Esophagus squamous epithelium (tissue), 5 donors: ENCODE data around the gene TUBA4B. TPM values are rescaled to one million over a fixed set of nuclear protein-coding genes. Genes with fewer than 3 reads are reported as not detected.

Experiments
- DNase-seq: peaks from one replicate; lab custom pipeline; 2025; lab: John Stamatoyannopoulos, UW
- H3K27ac ChIP-seq, 4 donors: fragments of 200-600 bp; sonication (generic); one replicate each; pipeline ENCODE4 v1.5.1; 2016 to 2019; ENCODE audit warnings: mild to moderate bottlenecking in 1 of 4
- H3K27me3 ChIP-seq, 4 donors: fragments of 200-600 bp; sonication (generic); 1 replicate in 3 of 4; 2 replicates in 1 of 4; pipeline versions ENCODE4 v1.5.1 to v1.6.0; 2017 to 2021; ENCODE audit warnings: antibody characterized with exemption in 1 of 4
- H3K36me3 ChIP-seq, 3 donors: fragments of 200-600 bp; sonication (generic); one replicate each; pipeline ENCODE4 v1.5.1; 2016 to 2019
- H3K4me1 ChIP-seq, 3 donors: fragments of 200-600 bp; sonication (generic); one replicate each; pipeline ENCODE4 v1.5.1; 2017 to 2019
- H3K4me3 ChIP-seq, 4 donors: fragments of 200-600 bp; sonication (generic); 1 replicate in 3 of 4; 2 replicates in 1 of 4; pipeline ENCODE4 v1.5.1; 2016 to 2019; ENCODE audit warnings: mild to moderate bottlenecking in 2 of 4, moderate library complexity in 1 of 4
- H3K9me3 ChIP-seq, 3 donors: fragments of 200-600 bp; sonication (generic); one replicate each; pipeline ENCODE4 v1.5.1; 2016 to 2019
- POLR2A ChIP-seq, 4 donors: fragments of 450-650 bp; IDR thresholded peaks; one replicate each; pipeline ENCODE4 v1.6.1; 2017; ENCODE audit warnings: antibody characterized with exemption in 4 of 4, mild to moderate bottlenecking in 4 of 4, moderate library complexity in 3 of 4
- WGBS, 2 donors: methylation state at CpG; one replicate each; pipeline ENCODE4 v1.1.5; 2018; 5-methylcytosine and 5-hydroxymethylcytosine counted together
- intact Hi-C: fragments of 100-400 bp; cut with DNase I; formaldehyde crosslinking; loops from one replicate; pipeline ENCODE4 v1.15.0; 2022
- total RNA-seq, 4 donors: library from RNA; depleted of rRNA; stranded (reverse); fragments of >200 nt; gene quantifications; one replicate each; pipeline ENCODE4 v1.1.0, GENCODE V29; 2016
- TF ChIP-seq, protein P1 (sequence below), 6 experiments: fragments of 450-650 bp in 4 of 6; fragments of 200-600 bp in 2 of 6; sonication (generic) in 2 of 6; IDR thresholded peaks; one replicate each; pipeline ENCODE4 v1.5.1; 2016 to 2019; ENCODE audit warnings: antibody characterized with exemption in 6 of 6, mild to moderate bottlenecking in 4 of 6, moderate library complexity in 4 of 6
- donor health status: DM: yes; HTN: yes; CAD: no.

Gene TUBA4B
- total RNA-seq, 4 donors from 2014 or later, result not detected

- Histone ChIP-seq H3K4me1 (peaks cover 13 to 52% (median 27%) of the 10 kb centered on the region in 3 donors), H3K36me3 (no peaks in the 10 kb centered on the region), H3K27ac (peak overlapping the region; percentile 85 to 91 (median 90)), H3K4me3 (no peak overlapping the region), H3K9me3 (no peaks in the 10 kb centered on the region), H3K27me3 (no peaks in the 10 kb centered on the region)
- 15 to 44% methylated on average over 3 to 6 of the region's 6 CpGs for WGBS, 2 donors
- DNase-seq, result no peak
- intact Hi-C loops, result no loop called here
- TF ChIP-seq POLR2A (IDR thresholded peaks at IDR 0.05), result no peak
- TF ChIP-seq, protein P1, sequence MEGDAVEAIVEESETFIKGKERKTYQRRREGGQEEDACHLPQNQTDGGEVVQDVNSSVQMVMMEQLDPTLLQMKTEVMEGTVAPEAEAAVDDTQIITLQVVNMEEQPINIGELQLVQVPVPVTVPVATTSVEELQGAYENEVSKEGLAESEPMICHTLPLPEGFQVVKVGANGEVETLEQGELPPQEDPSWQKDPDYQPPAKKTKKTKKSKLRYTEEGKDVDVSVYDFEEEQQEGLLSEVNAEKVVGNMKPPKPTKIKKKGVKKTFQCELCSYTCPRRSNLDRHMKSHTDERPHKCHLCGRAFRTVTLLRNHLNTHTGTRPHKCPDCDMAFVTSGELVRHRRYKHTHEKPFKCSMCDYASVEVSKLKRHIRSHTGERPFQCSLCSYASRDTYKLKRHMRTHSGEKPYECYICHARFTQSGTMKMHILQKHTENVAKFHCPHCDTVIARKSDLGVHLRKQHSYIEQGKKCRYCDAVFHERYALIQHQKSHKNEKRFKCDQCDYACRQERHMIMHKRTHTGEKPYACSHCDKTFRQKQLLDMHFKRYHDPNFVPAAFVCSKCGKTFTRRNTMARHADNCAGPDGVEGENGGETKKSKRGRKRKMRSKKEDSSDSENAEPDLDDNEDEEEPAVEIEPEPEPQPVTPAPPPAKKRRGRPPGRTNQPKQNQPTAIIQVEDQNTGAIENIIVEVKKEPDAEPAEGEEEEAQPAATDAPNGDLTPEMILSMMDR (IDR thresholded peaks at IDR 0.05), result no peak
These were observed 21.4 kb downstream of the TUBA4B start for GRCh38 chr2:219274361-219274921.

DNA sequence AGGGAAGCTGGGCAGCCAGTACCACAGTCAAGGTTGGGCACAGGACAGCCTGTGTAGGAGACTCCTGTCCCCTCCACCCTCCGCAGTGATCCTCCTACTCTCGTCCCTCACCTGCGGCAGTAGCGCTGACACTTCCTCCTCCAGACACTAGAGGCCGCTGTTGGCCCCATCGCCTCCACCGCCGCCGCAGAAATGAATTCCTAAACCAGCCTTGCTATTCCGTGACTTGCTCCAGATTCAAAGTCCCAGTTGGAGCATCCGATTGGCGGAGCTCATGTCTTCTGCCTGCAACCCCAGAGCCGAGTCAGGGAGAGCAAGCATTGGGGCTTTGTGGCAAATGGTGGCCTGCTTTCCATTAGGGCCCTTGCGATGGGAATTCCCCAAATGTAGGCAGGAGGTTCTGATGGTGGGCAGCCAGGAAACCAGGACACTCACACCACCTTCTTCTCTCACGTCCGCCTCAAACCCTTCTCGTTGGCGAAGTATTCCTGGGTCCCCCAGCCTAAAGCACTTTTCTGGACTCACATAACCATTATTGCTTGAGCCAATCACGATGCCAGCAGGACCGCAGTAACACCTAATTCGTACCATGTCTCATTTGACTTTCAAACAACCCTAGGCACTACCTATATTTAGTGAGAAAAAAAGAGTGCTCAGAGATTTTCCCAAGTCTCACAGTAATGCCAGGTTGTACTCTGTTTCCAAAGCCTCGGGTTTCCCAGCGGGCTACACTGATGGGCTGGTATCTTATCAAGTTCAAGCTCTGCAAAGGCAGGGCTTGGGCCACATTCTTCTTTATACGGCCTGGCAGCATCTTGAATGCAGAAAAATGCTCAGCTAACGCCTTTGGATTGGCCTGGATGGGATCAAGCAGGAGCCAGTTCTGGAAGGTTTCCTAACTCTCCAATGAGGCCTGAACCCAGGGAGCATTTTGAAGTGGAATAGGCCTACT is 24.9 kb downstream of the TUBA4B start:
- peaks cover 0 to 28% (median 0%) of the 10 kb centered on the region in 3 donors for H3K36me3 ChIP-seq
- peaks cover 24 to 69% (median 35%) of the 10 kb centered on the region in 3 donors for H3K4me1 ChIP-seq
- H3K4me3 ChIP-seq, result peak overlapping the region in 2 of 4 donors; percentile 6 to 95
- peak overlapping the region; percentile 95 to 99 (median 97) for H3K27ac ChIP-seq
- no peak for DNase-seq
- H3K27me3 ChIP-seq, result no peaks in the 10 kb centered on the region
- TF ChIP-seq, protein P1 (IDR thresholded peaks at IDR 0.05), result peak; percentile 93 to 99 (median 97)
- TF ChIP-seq POLR2A (IDR thresholded peaks at IDR 0.05), result no peak
- 21 to 37% methylated on average over 19 to 23 of the region's 25 CpGs for WGBS, 2 donors
- no peaks in the 10 kb centered on the region for H3K9me3 ChIP-seq
- intact Hi-C loops, result no loop called here

DNA sequence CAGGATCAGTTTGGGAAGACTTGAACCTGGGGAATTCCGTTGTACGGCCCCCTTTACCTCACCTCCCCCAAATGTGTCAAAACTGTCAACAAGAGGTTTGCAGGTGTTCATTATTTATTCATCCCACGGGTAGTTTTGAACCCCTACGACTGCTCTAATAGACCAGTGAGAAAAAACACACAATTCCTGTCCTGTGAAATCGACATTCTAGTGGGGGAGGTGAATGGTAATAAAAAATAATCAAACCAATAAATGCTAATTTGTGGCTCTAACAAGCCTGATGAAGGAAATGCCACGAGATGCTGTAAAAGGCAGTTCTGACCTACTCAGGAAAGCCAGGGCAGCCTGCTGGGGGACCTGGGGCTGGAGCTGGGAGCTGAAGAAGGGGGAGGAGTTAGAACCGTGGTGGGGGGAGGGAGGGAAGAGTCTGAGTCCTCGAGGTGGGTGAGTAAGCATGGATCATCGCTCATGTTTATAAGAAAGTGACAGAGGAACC is 25.7 kb downstream of the TUBA4B start:
- H3K27me3 ChIP-seq, result no peaks in the 10 kb centered on the region
- TF ChIP-seq, protein P1 (IDR thresholded peaks at IDR 0.05), result peak in 1 of 6 experiments; percentile 4
- TF ChIP-seq POLR2A (IDR thresholded peaks at IDR 0.05), result no peak
- H3K4me3 ChIP-seq, result peak overlapping the region; percentile 62 to 95 (median 78)
- peak overlapping the region; percentile 95 to 99 (median 97) for H3K27ac ChIP-seq
- no peaks in the 10 kb centered on the region for H3K9me3 ChIP-seq
- peaks cover 0 to 35% (median under 1%) of the 10 kb centered on the region in 3 donors for H3K36me3 ChIP-seq
- DNase-seq, result no peak
- H3K4me1 ChIP-seq, result peaks cover 24 to 69% (median 35%) of the 10 kb centered on the region in 3 donors
- intact Hi-C loops, result no loop called here
- WGBS, 2 donors, result 5 to 15% methylated on average over 9 of the region's 9 CpGs

DNA sequence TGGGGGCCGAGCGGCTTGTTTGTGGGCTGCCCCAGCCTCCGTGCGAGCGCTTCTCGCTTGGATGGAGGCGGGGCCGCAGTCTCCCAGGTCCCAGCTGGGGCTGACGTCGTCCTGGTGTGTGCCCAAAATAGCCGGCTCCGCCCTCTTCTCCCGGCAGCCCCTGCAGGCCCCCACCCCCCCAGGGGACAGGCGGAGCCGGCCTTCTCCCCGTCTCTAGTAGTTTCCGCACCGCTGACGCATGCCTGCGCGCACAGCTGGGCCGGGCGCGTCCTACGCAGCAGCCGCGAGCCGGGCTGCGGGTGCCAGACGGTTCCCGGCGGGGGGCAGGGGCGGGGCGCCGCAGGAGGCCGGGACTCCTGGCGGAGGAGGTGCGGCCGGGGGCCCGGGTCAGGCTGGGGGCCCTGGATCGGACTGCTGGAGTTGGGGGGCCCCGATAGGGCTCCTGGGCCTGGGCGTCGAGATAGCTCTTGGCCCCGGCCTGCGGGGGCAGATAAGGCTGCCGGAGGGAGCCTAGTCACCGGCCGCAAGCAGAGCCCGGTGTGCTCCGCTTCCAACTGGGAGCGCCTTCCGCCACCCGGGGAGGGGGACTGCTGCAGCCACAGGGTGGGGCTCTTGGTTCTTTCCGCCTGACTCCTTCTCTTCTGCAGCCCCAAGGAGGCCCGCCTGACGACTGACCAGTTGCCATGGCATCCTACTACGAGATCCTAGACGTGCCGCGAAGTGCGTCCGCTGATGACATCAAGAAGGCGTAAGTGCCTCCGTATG is 26.3 kb downstream of the TUBA4B start, which contains the start of gene DNAJB2:
Gene DNAJB2 (plus strand): TSS at position 216 of the 765 bp plus-strand sequence. CDS start 468 bp downstream, at position 684.
- Histone ChIP-seq H3K36me3 (peaks cover 0 to 41% (median 6%) of the 10 kb centered on the region in 3 donors), H3K4me3 (peak within 1 kb of the TSS; percentile 62 to 95 (median 78)), H3K27me3 (no peaks in the 10 kb centered on the region), H3K27ac (peak within 1 kb of the TSS; percentile 95 to 99 (median 97)), H3K9me3 (no peaks in the 10 kb centered on the region), H3K4me1 (peaks cover 24 to 68% (median 31%) of the 10 kb centered on the region in 3 donors)
- WGBS, 2 donors, result 0% methylated on average over 7 of the region's 65 CpGs
- intact Hi-C loops, result no loop called here
- DNase-seq, result peak; percentile 94
- TF ChIP-seq POLR2A (IDR thresholded peaks at IDR 0.05), result peak in 3 of 4 donors; percentile 80 to 96 (median 94)
- TF ChIP-seq, protein P1 (IDR thresholded peaks at IDR 0.05), result no peak
